HepG2 (cell line): ENCODE data around the gene STUM. TPM values are rescaled to one million over a fixed set of nuclear protein-coding genes. Genes with fewer than 3 reads are reported as not detected.

Source experiments
- ATAC-seq: fragments of 200-7000 bp; cut with Tn5 transposase; 3 replicates; pipeline ENCODE4 v1.9.1; 2020; ENCODE audit warnings: mild to moderate bottlenecking, moderate library complexity
- BruUV-seq: library from RNA; stranded (reverse); fragments of 400-500 nt; replicated peaks from 2 replicates; lab custom pipeline; 2021; lab: Mats Ljungman, UMichigan
- CTCF ChIA-PET: fragments of 300-600 bp; formaldehyde crosslinking; extraction: SDS; loops from one replicate; lab custom pipeline; 2021; ENCODE audit warnings: low total read pairs, inconsistent platforms, low intra/inter-chr PET ratio; lab: Yijun Ruan, JAX
- POLR2A ChIA-PET: fragments of 350-600 bp; sonication (Branson Sonifier 250); formaldehyde crosslinking; loops from one replicate; lab custom pipeline; 2020; ENCODE audit warnings: antibody characterized with exemption, inconsistent platforms; lab: Yijun Ruan, JAX
- DNase-seq: peaks from one replicate; pipeline ENCODE4 v3.0.0-alpha.2; 2015; ENCODE audit warnings: low spot score
- FAIRE-seq: peaks from 3 replicates; lab custom pipeline; 2011; peaks lifted over from hg19 to GRCh38; lab: Jason Lieb, UNC
- H2AFZ ChIP-seq: one replicate; pipeline ENCODE4 v1.6.1; 2011; ENCODE audit warnings: low read length, inconsistent platforms
- H3K27ac ChIP-seq: fragments of 300-600 bp; 3 replicates; pipeline ENCODE4 v1.8.0; 2011; ENCODE audit warnings: mixed run types, mild to moderate bottlenecking, mixed read lengths, low read length, inconsistent platforms; ENCODE audit not compliant: insufficient read depth; ENCODE audit errors: extremely low read length
- H3K27me3 ChIP-seq, 2 experiments: fragments of 200-600 bp in 1 of 2; 2 replicates in 1 of 2; 3 replicates in 1 of 2; pipeline versions ENCODE4 v1.6.0 to v1.8.0; 2011; ENCODE audit warnings: low read length in 2 of 2, mild to moderate bottlenecking in 2 of 2, moderate library complexity in 2 of 2, inconsistent platforms in 1 of 2; ENCODE audit not compliant: insufficient read depth in 2 of 2, control insufficient read depth in 1 of 2
- H3K36me3 ChIP-seq, 2 experiments: fragments of 200-600 bp in 1 of 2; replicated peaks in 1 of 2; 2 replicates in 1 of 2; 3 replicates in 1 of 2; pipeline versions ENCODE4 v1.5.1 to v1.8.0; 2011; ENCODE audit warnings: low read length in 2 of 2, inconsistent platforms in 1 of 2; ENCODE audit not compliant: insufficient read depth in 2 of 2, control insufficient read depth in 1 of 2
- H3K4me1 ChIP-seq: 2 replicates; pipeline ENCODE4 v1.5.1; 2012; ENCODE audit warnings: low read length, inconsistent platforms; ENCODE audit not compliant: insufficient read depth
- H3K4me2 ChIP-seq: 2 replicates; pipeline ENCODE4 v1.6.0; 2011; ENCODE audit warnings: low read depth, low read length, inconsistent platforms
- H3K4me3 ChIP-seq, 3 experiments: fragments of 200-600 bp in 1 of 3; sonication (generic), shearing (Covaris generic) in 1 of 3; replicated peaks in 1 of 3; 2 replicates each; pipeline ENCODE4 v1.5.1; 2011 to 2016; ENCODE audit warnings: low read length in 3 of 3, inconsistent platforms in 2 of 3, low read depth in 2 of 3, mild to moderate bottlenecking in 2 of 3, control low read depth in 1 of 3, mixed read lengths in 1 of 3; ENCODE audit not compliant: insufficient read depth in 1 of 3
- H3K79me2 ChIP-seq: one replicate; pipeline ENCODE4 v1.6.1; 2011; ENCODE audit warnings: low read length, inconsistent platforms; ENCODE audit not compliant: insufficient read depth
- H3K9ac ChIP-seq: 2 replicates; pipeline ENCODE4 v1.6.0; 2011; ENCODE audit warnings: mild to moderate bottlenecking, low read depth, low read length, inconsistent platforms; ENCODE audit not compliant: insufficient read depth
- H3K9me3 ChIP-seq: 2 replicates; pipeline ENCODE4 v1.5.1; 2012; ENCODE audit warnings: mild to moderate bottlenecking, low read length
- H4K20me1 ChIP-seq: 2 replicates; pipeline ENCODE4 v1.6.0; 2011; ENCODE audit warnings: inconsistent platforms, mild to moderate bottlenecking, low read length, moderate library complexity; ENCODE audit not compliant: insufficient read depth
- ADNP ChIP-seq: sonication (generic); formaldehyde crosslinking; IDR thresholded peaks from 2 replicates; pipeline ENCODE4 v1.4.0; 2020; ENCODE audit warnings: missing genetic modification reagents
- CBX5 ChIP-seq: sonication (generic); formaldehyde crosslinking; IDR thresholded peaks from 2 replicates; pipeline ENCODE4 v1.4.0; 2020; ENCODE audit warnings: missing genetic modification reagents, borderline replicate concordance
- GATAD2A ChIP-seq: IDR thresholded peaks from 2 replicates; pipeline ENCODE4 v1.6.1; 2016
- GLI4 ChIP-seq: sonication (generic); formaldehyde crosslinking; IDR thresholded peaks from 2 replicates; pipeline ENCODE4 v1.5.1; 2020; ENCODE audit warnings: missing genetic modification reagents, mild to moderate bottlenecking, moderate library complexity, borderline replicate concordance
- LCORL ChIP-seq, 2 experiments: fragments of 450-650 bp in 1 of 2; sonication (generic) in 1 of 2; formaldehyde crosslinking in 1 of 2; IDR thresholded peaks; 2 replicates each; pipeline versions ENCODE4 v1.5.0 to v1.6.1; 2017 to 2020; ENCODE audit warnings: antibody characterized with exemption in 1 of 2, missing genetic modification reagents in 1 of 2
- MAZ ChIP-seq, 2 experiments: sonication (generic) in 1 of 2; formaldehyde crosslinking in 1 of 2; IDR thresholded peaks; 2 replicates each; pipeline versions ENCODE4 v1.5.0 to v1.6.1; 2012 to 2020; ENCODE audit warnings: low read depth in 2 of 2, mild to moderate bottlenecking in 2 of 2, borderline replicate concordance in 1 of 2, improper control_type of control experiment in 1 of 2, low read length in 1 of 2, missing genetic modification reagents in 1 of 2, moderate library complexity in 1 of 2
- MEIS1 ChIP-seq: sonication (generic); formaldehyde crosslinking; IDR thresholded peaks from 2 replicates; pipeline ENCODE4 v1.9.0; 2021; ENCODE audit warnings: mild to moderate bottlenecking, missing genetic modification reagents, moderate library complexity, borderline replicate concordance
- NCOR1 ChIP-seq: fragments of 200-600 bp; sonication (generic); IDR thresholded peaks from 2 replicates; pipeline ENCODE4 v1.7.0; 2017; ENCODE audit warnings: antibody characterized with exemption, low read length, borderline replicate concordance
- SMARCE1 ChIP-seq: fragments of 450-650 bp; IDR thresholded peaks from 2 replicates; pipeline ENCODE4 v1.6.1; 2017; ENCODE audit warnings: borderline replicate concordance
- YY1 ChIP-seq: IDR thresholded peaks from 2 replicates; pipeline ENCODE4 v1.6.1; 2011; ENCODE audit warnings: low read length, low read depth, moderate library complexity, mild to moderate bottlenecking; ENCODE audit not compliant: insufficient read depth, insufficient replicate concordance
- ZFP82 ChIP-seq: sonication (generic); formaldehyde crosslinking; IDR thresholded peaks from 2 replicates; pipeline ENCODE4 v1.5.1; 2020; ENCODE audit warnings: mild to moderate bottlenecking, missing genetic modification reagents, borderline replicate concordance
- ZNF224 ChIP-seq: sonication (generic); formaldehyde crosslinking; IDR thresholded peaks from 2 replicates; pipeline ENCODE4 v1.5.0; 2020; ENCODE audit warnings: mild to moderate bottlenecking, missing genetic modification reagents
- WGBS: methylation state at CpG from one replicate; pipeline ENCODE4 v1.1.6; 2017; ENCODE audit warnings: low lambda C conversion rate; 5-methylcytosine and 5-hydroxymethylcytosine counted together
- in situ Hi-C: cut with HindIII; loops from 2 replicates; pipeline ENCODE4 v1.10.0; 2017; ENCODE audit warnings: low pct_unique_long_range_greater_than_20kb; ENCODE audit not compliant: extremely low pct_ligation_motif_present
- intact Hi-C: fragments of 100-400 bp; cut with micrococcal nuclease; formaldehyde crosslinking; loops from one replicate; pipeline ENCODE4 v1.10.0; 2022; ENCODE audit not compliant: unreplicated experiment
- polyA plus RNA-seq, 8 experiments: library from polyadenylated mRNA; depleted of rRNA in 3 of 8; stranded (reverse) in 7 of 8; unstranded in 1 of 8; fragments of >200 nt; fragmentation: Illumina TruSeq in 4 of 8; extraction: Trizol in 4 of 8; gene quantifications; 2 replicates each; pipeline versions ENCODE4 v1.2.1 to v1.2.3, GENCODE V29; 2011 to 2016; ENCODE audit warnings: low read depth in 4 of 8, missing spikeins in 1 of 8, mixed read lengths in 1 of 8; ENCODE audit not compliant: insufficient read depth in 1 of 8
- total RNA-seq, 5 experiments: library from RNA; depleted of rRNA; stranded (reverse); fragments of >200 nt; fragmentation: Illumina TruSeq; extraction: Trizol; gene quantifications; 2 replicates each; pipeline ENCODE4 v1.2.3, GENCODE V29; 2016; ENCODE audit warnings: low read depth in 1 of 5
- TF ChIP-seq, protein P1 (sequence below): sonication (generic); formaldehyde crosslinking; IDR thresholded peaks from 2 replicates; pipeline ENCODE4 v1.4.0; 2020; ENCODE audit warnings: mild to moderate bottlenecking, missing genetic modification reagents
- TF ChIP-seq, protein P2 (sequence below): sonication (generic); formaldehyde crosslinking; IDR thresholded peaks from 2 replicates; pipeline ENCODE4 v1.4.0; 2020; ENCODE audit warnings: missing genetic modification reagents; ENCODE audit errors: not compliant biosample characterization

The STUM gene
- total and polyA plus RNA-seq, 2 of the 13 experiments (the other 11 are each of a cell fraction or from before 2014, with no cell fraction given) = not detected

DNA sequence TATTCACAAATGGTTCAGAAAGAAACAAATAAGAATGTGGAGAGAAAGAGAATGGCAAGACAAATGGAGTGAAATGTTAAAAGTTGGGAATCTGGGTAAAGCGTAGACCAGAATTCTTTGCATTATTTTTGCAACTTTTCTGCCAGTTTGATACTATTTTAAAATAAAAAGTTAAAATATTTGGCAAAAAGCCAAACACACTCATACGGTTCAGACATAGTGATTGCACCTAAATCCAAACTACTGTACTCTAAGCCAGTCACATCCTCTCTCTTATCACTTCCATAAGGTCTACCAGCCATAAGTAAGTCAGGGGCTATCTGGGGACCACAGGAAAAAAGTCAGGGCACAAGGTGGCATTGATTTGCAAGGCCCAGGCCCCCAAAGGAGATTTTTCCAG is 14.4 kb downstream of the STUM start:
- H3K36me3 ChIP-seq = no peaks in the 10 kb centered on the region
- H3K27me3 ChIP-seq = peaks cover 0 to 7% of the 10 kb centered on the region in 2 experiments; a peak in 2 of 5 replicates
- in situ Hi-C loops = no loop called here
- no peak overlapping the region for H2AFZ ChIP-seq
- no peaks in the 10 kb centered on the region for H3K9me3 ChIP-seq
- intact Hi-C loops = no loop called here
- ChIA-PET POLR2A (no interaction called here), CTCF (no interaction called here)
- FAIRE-seq (no peak), DNase-seq (no peak), ATAC-seq (no peak)
- H3K9ac ChIP-seq = no peak overlapping the region
- TF ChIP-seq ZNF224 (no peak), SMARCE1 (no peak), MEIS1 (CRISPR knock-in tag) (no peak), LCORL (IDR thresholded peaks at IDR 0.05) (peak; percentile 46; the same call in 1 of the 2 replicates), LCORL (CRISPR knock-in tag; IDR thresholded peaks at IDR 0.05) (no peak)
- peaks cover 8% of the 10 kb centered on the region; the same call in 1 of the 2 replicates for H3K4me1 ChIP-seq
- no TSS peak for BruUV-seq
- H3K4me2 ChIP-seq = no peak overlapping the region
- no peak overlapping the region for H3K27ac ChIP-seq
- no peaks in the 10 kb centered on the region for H3K79me2 ChIP-seq
- no peaks in the 10 kb centered on the region for H4K20me1 ChIP-seq
- H3K4me3 ChIP-seq = no peak overlapping the region
- 28% methylated on average over 2 of the region's 2 CpGs for WGBS

DNA sequence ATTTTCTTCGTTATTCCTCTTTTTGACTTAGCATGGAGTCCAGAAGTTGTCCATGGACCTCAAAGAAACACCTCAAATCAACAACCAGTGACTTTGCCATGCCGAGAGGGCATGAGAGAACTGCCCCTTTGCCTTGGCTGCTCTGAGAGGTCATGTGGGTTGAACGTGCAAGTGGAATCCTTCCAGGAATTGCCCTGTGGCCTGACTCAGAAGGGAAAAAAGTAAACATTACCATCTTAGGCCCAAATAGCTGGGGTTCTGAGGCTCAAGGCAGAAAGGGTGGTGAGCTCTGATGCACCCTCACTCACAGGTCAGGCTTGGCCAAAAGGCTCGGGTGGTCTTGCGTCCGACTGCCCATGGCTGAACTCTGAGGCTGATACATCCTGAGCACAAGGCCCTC is 15.1 kb downstream of the STUM start:
- WGBS = 38% methylated on average over 6 of the region's 6 CpGs
- POLR2A ChIA-PET = no interaction called here
- in situ Hi-C loops = no loop called here
- CTCF ChIA-PET = no interaction called here
- DNase-seq = no peak
- intact Hi-C loops = no loop called here
- H3K4me1 ChIP-seq = peaks cover 8% of the 10 kb centered on the region; the same call in 1 of the 2 replicates
- no peaks in the 10 kb centered on the region for H3K79me2 ChIP-seq
- no peaks in the 10 kb centered on the region for H4K20me1 ChIP-seq
- peaks cover 0 to 4% of the 10 kb centered on the region in 2 experiments; a peak in 2 of 5 replicates for H3K27me3 ChIP-seq
- no peak overlapping the region for H3K27ac ChIP-seq
- BruUV-seq = no TSS peak
- H3K4me2 ChIP-seq = no peak overlapping the region
- no peak for FAIRE-seq
- no peak overlapping the region for H3K4me3 ChIP-seq
- no peaks in the 10 kb centered on the region for H3K36me3 ChIP-seq
- no peaks in the 10 kb centered on the region for H3K9me3 ChIP-seq
- H2AFZ ChIP-seq = no peak overlapping the region
- no peak for ATAC-seq
- no peak overlapping the region for H3K9ac ChIP-seq
- TF ChIP-seq, protein P1, sequence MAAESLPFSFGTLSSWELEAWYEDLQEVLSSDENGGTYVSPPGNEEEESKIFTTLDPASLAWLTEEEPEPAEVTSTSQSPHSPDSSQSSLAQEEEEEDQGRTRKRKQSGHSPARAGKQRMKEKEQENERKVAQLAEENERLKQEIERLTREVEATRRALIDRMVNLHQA = no peak
- TF ChIP-seq, protein P2, sequence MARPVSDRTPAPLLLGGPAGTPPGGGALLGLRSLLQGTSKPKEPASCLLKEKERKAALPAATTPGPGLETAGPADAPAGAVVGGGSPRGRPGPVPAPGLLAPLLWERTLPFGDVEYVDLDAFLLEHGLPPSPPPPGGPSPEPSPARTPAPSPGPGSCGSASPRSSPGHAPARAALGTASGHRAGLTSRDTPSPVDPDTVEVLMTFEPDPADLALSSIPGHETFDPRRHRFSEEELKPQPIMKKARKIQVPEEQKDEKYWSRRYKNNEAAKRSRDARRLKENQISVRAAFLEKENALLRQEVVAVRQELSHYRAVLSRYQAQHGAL = no peak
- no peak for TF ChIP-seq NCOR1
- TF ChIP-seq GATAD2A (CRISPR knock-in tag) = no peak
- no peak for TF ChIP-seq MAZ (IDR thresholded peaks at IDR 0.05; ENCODE audit: borderline replicate concordance, low read depth, low read length)
- TF ChIP-seq MAZ (CRISPR knock-in tag; IDR thresholded peaks at IDR 0.05; ENCODE audit: low read depth) = no peak
- TF ChIP-seq ADNP (CRISPR knock-in tag) = no peak
- no peak for TF ChIP-seq GLI4 (CRISPR knock-in tag)
- TF ChIP-seq YY1 = no peak
- no peak for TF ChIP-seq CBX5 (CRISPR knock-in tag)
- TF ChIP-seq ZFP82 (CRISPR knock-in tag) = no peak
